HG02759 (cell line): ENCODE results near the gene RTP3.
"Not testable (repeated sequence)": the region's sequence is repeated elsewhere in the genome, so short reads cannot be mapped to it uniquely, and the experiment has no call there.

Experiments used
- ATAC-seq: cut with Tn5 transposase; IDR thresholded peaks from one replicate; pipeline ENCODE4 v1.9.1; 2021; ENCODE audit warnings: mild to moderate bottlenecking, moderate library complexity; ENCODE audit not compliant: unreplicated experiment

RTP3 gene

DNA sequence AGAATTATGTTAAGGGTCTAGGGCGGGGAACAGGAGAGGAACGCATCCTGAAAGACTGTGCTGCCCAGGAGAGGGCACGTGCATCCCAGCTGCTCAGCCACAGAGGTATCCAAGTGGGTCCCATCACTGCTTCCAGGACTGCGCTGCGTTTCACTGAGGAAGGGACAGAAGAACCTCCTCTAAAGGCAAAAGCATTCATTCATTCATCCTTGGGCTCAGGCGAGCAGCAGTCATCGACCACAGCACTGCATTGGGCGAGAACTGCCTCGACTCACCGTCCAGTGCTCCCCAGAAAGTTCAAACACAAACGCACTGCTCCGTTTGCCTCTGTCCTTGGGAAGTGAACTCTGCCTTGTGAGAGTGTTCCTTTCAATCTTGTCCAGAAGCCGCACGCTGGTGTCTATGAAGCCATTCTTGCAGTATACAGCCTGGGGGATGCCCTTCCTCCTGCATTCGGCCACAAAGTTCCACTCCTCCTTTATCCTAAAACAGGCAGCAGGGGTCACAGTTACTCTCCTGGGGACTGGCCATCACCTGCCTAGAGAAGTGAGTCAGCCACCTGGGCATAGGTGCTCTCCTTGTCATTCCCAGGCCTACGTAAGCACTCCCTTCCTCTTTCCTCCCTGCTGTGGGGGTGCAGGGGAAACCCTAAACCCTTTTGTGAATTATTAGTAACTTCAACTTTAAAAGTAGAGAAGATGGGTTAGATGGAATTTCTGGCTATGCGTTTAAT lies 47.2 kb downstream of the RTP3 start:
- no peak for ATAC-seq

DNA sequence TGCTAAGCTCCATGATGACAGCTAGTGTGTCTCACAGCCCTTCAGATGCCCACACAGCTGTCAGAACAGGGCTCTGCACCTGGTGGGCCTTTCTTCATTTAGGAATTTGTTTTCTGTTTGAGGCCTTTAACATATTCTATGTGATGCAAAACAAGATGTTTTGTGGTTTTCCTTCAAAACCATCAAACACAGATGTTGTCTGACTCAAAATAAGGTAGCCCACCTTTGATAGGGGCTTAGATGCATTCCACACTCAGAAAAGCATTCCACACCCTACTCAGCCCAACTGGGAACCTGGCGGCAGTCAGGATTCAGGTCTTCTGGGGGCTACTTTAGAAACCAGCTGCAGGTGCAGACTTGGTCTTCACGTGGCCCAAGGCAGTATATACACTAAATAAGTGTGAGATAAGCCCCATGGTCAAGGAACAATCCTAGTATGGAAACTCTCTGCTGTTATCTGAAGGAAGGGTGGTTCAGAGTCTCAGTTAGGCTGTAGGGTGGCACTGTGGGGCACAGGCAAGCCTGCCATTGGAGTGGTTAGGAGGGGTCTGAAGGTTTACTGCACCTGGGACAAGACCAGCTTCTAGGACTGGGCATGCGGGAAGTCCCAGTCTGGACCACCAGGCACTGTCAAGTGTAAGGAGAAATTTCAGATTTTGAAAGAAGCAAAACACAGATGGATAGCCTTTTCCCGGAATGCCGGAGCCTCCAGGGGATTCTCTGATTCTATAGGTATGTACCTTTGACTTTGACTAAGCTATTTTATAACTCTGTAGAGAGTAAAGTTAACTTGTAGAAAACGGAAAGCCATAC lies 48.2 kb downstream of the RTP3 start:
- no peak for ATAC-seq

DNA sequence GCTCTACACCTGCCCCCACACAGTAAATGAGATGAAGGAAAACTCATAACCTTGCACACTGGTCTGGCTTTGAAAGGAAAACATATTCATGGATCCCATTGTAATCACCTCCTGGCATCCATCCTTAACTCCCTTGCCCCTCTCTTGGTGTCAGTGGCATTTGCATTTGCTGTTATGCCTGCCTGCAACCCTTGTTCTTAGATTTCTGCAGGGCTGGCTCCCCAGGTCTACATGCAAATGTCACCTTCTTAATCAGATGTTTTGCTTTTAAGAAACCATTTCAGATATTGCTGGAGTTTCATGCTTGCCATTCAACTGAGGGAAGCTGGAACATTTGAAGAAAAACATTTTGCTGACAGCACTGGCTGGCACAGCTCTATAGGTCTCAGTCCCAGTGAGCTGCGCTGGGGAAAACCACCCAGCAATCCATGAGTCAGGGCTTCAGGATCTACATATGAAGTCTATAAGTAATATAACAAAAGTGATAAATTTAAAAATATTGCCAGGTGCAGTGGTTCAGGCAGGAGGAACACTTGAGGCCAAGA lies 49.2 kb downstream of the RTP3 start:
- ATAC-seq, result no peak

DNA sequence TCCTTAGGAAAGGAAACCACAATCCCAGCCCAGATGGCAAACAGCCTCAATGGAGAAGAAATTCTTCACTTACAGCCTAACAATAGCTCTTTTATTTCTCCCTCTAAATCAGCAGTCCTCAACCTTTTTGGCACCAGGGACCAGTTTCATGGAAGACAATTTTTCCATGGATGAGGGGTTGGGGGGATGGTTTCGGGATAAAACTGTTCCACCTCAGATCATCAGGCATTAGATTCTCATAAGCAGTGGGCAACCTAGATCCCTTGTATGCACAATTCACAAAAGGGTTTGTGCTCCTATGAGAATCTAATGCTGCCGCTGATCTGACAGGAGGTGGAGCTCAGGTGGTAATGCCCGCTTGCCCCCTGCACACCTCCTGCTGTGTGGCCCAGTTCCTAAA lies 50.8 kb downstream of the RTP3 start:
- ATAC-seq, result not testable (repeated sequence)

DNA sequence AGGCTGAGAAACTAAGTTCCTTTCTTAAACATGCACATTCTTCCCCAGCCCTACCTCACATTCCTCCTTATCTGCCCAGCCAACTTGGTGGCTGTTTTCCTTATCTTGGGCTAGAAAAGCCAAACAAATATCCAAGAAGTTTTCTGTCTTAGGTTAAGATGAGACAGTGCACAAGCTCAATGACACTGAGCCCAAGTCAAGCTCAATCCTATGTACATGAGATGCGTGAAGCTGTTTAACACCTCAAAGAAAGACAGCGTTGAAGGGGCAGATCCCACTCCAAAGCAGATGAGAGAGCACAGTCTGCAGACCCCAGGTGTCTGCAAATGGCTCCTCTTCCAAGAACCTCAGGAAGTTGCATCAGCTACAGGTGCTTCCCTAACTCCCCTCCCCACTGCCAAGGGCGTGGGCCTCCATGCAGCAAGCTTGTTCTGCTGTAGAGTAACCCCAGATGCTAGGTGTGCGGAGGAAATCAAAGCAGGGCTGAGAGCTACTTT lies 51.7 kb downstream of the RTP3 start:
- ATAC-seq, result no peak

DNA sequence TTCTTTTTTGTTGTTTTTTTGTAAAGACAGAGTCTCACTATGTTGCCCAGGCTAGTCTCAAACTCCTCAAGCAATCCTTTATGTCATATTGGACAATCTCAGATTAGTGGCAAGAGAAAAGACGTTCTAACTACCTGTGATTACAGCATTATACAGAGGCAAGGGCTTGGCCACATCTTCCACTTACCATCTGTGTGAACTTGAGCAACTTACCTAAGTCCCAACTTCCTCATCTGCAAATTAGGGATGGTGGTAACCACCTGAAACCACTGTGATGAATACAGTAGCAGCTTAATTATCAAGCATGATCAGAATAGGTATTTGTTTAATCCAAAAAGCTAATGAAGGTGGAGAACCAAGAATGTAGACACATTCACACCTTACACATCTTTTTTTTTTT lies 52.2 kb downstream of the RTP3 start:
- ATAC-seq, result no peak
